ENCODE measurements around the gene MMP11.

DNA sequence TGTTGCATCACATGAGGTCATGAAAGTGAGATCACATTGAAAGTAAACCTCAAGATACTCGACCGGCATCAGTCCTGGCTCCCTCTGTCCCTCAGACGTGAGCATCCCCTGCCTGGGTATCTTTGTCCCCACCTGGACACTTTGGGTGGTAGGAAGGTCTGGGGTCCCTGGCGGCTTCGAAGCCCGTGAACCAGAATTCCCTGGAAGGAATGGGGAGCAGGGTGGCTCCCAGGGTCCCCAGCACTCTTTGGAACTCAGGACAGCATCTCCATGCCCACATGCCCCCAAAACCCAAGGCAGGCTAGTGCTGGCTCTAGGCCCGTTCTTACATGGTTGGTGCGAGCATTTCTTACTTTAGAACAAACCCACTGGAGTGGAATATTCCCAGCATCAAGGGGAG is 58.6 kb downstream of the MMP11 start:
- TF ChIP-seq POLR2AphosphoS5 (IDR thresholded peaks at IDR 0.05; ENCODE audit: low read depth) (no peak), GABPA (IDR thresholded peaks at IDR 0.05; ENCODE audit: low read depth) (no peak), SPI1 (IDR thresholded peaks at IDR 0.05; ENCODE audit: borderline replicate concordance, low read depth) (no peak)
- TF ChIP-seq, protein P1, sequence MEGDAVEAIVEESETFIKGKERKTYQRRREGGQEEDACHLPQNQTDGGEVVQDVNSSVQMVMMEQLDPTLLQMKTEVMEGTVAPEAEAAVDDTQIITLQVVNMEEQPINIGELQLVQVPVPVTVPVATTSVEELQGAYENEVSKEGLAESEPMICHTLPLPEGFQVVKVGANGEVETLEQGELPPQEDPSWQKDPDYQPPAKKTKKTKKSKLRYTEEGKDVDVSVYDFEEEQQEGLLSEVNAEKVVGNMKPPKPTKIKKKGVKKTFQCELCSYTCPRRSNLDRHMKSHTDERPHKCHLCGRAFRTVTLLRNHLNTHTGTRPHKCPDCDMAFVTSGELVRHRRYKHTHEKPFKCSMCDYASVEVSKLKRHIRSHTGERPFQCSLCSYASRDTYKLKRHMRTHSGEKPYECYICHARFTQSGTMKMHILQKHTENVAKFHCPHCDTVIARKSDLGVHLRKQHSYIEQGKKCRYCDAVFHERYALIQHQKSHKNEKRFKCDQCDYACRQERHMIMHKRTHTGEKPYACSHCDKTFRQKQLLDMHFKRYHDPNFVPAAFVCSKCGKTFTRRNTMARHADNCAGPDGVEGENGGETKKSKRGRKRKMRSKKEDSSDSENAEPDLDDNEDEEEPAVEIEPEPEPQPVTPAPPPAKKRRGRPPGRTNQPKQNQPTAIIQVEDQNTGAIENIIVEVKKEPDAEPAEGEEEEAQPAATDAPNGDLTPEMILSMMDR (IDR thresholded peaks at IDR 0.05; ENCODE audit: insufficient read depth, low read length): no peak
- TF ChIP-seq, protein P2, sequence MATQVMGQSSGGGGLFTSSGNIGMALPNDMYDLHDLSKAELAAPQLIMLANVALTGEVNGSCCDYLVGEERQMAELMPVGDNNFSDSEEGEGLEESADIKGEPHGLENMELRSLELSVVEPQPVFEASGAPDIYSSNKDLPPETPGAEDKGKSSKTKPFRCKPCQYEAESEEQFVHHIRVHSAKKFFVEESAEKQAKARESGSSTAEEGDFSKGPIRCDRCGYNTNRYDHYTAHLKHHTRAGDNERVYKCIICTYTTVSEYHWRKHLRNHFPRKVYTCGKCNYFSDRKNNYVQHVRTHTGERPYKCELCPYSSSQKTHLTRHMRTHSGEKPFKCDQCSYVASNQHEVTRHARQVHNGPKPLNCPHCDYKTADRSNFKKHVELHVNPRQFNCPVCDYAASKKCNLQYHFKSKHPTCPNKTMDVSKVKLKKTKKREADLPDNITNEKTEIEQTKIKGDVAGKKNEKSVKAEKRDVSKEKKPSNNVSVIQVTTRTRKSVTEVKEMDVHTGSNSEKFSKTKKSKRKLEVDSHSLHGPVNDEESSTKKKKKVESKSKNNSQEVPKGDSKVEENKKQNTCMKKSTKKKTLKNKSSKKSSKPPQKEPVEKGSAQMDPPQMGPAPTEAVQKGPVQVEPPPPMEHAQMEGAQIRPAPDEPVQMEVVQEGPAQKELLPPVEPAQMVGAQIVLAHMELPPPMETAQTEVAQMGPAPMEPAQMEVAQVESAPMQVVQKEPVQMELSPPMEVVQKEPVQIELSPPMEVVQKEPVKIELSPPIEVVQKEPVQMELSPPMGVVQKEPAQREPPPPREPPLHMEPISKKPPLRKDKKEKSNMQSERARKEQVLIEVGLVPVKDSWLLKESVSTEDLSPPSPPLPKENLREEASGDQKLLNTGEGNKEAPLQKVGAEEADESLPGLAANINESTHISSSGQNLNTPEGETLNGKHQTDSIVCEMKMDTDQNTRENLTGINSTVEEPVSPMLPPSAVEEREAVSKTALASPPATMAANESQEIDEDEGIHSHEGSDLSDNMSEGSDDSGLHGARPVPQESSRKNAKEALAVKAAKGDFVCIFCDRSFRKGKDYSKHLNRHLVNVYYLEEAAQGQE (IDR thresholded peaks at IDR 0.05; ENCODE audit: insufficient replicate concordance, low read depth): no peak

Measured in HL-60 (cell line).